ENCODE results near the gene TRPT1. TPM values are rescaled to one million over a fixed set of nuclear protein-coding genes. Genes with fewer than 3 reads are reported as not detected.

Gene TRPT1
- total RNA-seq, 1 donor from 2014 or later = 110 TPM

GRCh38 chr11:64210301-64211020 lies 15.5 kb downstream of the TRPT1 start:
- no peak for DNase-seq (ENCODE audit: low read depth)

GRCh38 chr11:64209563-64209843 lies 16.5 kb downstream of the TRPT1 start:
- no peak for DNase-seq (ENCODE audit: low read depth)

GRCh38 chr11:64208796-64209562 lies 17.0 kb downstream of the TRPT1 start:
- DNase-seq (ENCODE audit: low read depth) = no peak

GRCh38 chr11:64208086-64208795 lies 17.7 kb downstream of the TRPT1 start:
- peak; percentile 40 for DNase-seq (ENCODE audit: low read depth)

- DNase-seq (ENCODE audit: low read depth) = peak; percentile 86
Observed at GRCh38 chr11:64207256-64208085, 18.5 kb downstream of the TRPT1 start.

- DNase-seq (ENCODE audit: low read depth) = no peak
Observed at GRCh38 chr11:64206457-64207255, 19.3 kb downstream of the TRPT1 start, which contains the start of gene FERMT3. TSS of gene FERMT3 (plus strand) at chr11:64206721. CDS start at chr11:64207365, 644 bp downstream.

GRCh38 chr11:64204464-64204989 lies 21.5 kb downstream of the TRPT1 start:
- DNase-seq (ENCODE audit: low read depth) = peak; percentile 98

GRCh38 chr11:64204080-64204440 lies 21.9 kb downstream of the TRPT1 start:
- DNase-seq (ENCODE audit: low read depth) = no peak

- DNase-seq (ENCODE audit: low read depth) = no peak
Observed at GRCh38 chr11:64203421-64204079, 22.4 kb downstream of the TRPT1 start.

- no peak for DNase-seq (ENCODE audit: low read depth)
Observed at GRCh38 chr11:64202992-64203391, 23.0 kb downstream of the TRPT1 start.

- DNase-seq (ENCODE audit: low read depth) = no peak
Observed at GRCh38 chr11:64201543-64201942, 24.4 kb downstream of the TRPT1 start.

GRCh38 chr11:64198511-64198910 lies 27.5 kb downstream of the TRPT1 start:
- DNase-seq (ENCODE audit: low read depth) = no peak

- no peak for DNase-seq (ENCODE audit: low read depth)
Observed at GRCh38 chr11:64196626-64197025, 29.4 kb downstream of the TRPT1 start.

GRCh38 chr11:64192434-64192833 lies 33.6 kb downstream of the TRPT1 start:
- DNase-seq (ENCODE audit: low read depth) = no peak

GRCh38 chr11:64186492-64187165 lies 39.4 kb downstream of the TRPT1 start:
- peak; percentile 28 for DNase-seq (ENCODE audit: low read depth)

- DNase-seq (ENCODE audit: low read depth) = peak; percentile 100
Observed at GRCh38 chr11:64185693-64186491, 40.1 kb downstream of the TRPT1 start, which contains the start of gene STIP1. TSS of gene STIP1 (plus strand) at chr11:64186171. CDS start at chr11:64186262, 91 bp downstream.

GRCh38 chr11:64185175-64185692 lies 40.8 kb downstream of the TRPT1 start:
- DNase-seq (ENCODE audit: low read depth) = peak; percentile 90

GRCh38 chr11:64183890-64184289 lies 42.1 kb downstream of the TRPT1 start:
- DNase-seq (ENCODE audit: low read depth) = no peak
